Activated T-cell treated with anti-CD3 and anti-CD28 coated beads for 1 hour (primary cell): ENCODE data around the gene PAX4.

Experiments used
- DNase-seq: peaks from one replicate; pipeline ENCODE4 v3.0.0-alpha.2; 2020; ENCODE audit warnings: low read depth

Gene PAX4

DNA sequence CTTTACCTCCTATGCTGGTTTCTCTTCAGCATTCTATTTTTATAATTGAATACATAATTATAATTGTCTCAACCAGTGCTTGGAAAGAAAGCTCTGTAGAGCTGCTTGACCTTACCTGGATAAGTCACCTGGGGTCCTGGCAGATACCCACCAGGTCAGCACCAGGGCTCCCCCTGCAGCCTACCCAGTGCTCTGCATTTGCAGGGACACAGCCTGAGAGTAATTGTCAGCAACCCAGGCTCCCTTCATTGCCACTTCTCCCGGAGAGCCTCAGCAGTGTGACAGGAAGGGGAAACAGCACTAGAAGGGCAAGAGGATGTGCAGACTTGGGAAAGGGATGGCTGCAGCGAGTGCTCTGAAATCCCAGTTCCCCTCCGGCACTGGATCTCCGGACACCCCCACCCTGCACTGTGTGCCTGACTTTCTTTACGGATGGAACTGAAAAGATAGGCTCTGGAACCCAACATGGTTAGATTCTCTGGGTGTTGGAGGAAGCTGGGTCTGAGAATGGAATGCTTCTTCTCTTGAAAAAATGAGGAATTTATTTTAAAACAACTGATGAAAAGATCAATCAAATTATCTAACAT lies 11.4 kb upstream of the PAX4 start:
- peak; percentile 17 for DNase-seq

DNA sequence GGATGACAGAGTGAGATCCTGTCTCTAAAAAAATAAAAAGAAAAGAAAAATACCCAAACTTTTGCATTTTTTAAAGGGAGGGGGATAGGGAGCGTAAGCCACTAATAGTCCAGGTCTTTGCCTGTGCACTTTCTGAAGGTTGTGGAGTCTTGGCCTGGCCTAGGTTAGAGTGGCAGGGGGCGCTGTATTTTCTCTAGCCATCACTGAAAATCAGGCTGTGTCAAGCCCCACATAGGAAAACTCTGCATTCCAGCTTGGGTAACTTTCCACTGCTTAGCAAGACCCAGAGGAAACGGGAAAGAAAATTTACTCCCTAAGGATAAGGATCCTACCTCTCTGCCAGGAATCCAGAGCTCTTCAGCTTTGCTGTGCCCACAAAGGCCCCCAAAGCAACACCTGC lies 10.5 kb upstream of the PAX4 start:
- no peak for DNase-seq

DNA sequence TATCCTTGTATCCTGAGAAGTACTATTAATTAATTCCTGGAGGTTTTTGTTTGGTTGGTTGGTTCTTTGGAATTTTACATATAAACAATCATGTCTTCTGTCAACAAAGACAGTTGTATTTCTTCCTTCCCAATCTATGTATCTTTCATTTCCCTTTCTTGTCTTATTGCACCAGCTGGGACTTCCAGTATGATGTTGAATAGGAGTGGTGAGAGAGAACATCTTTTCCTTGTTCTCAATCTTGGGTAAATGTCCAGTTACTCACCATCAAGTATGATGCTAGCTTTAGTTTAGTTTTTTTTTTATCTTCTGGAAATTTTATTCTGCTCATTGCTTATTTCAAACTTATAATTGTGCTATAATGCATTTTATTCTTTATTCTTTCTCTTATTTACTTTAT lies 7.4 kb upstream of the PAX4 start:
- no peak for DNase-seq

DNA sequence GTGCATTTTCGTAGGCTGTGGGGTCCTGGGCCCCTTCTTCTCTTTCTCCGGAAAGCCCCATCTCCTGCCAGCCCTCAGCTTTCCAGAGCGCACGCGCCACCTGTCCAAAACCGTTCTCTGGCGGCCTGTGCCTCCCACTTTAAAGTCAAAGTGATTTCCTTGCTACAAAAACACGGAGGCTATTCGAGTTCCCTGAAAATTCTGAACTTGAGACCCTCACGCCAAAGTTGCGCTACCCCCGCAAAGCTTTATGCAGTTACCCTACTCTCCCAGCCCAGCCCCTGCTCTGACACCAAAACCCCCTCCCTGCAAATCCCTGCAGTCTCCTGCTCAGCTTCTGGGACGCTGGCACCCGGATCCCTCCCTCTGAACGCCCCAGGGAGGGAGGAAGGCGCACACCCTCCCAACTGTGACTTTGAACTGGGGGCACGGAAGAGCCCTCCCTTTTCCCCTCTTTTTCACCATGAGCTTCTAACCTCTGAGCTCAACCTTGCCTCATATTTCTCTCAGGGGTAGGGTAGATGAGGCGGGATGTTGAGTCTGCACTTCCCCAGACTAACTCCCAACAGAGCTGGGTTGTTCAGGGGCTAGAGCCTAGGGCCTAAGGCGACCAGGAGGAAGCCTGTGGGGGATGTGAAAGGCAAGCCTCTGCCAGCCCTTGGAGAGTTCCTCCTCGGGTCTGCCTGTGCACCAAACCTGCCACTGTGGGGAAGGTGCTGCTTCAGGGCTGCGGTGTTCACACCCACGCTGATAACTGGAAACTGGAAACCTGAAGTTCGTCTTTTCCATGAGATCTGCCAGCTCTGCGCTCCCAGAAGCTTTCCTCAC lies 2.7 kb upstream of the PAX4 start:
- no peak for DNase-seq

DNA sequence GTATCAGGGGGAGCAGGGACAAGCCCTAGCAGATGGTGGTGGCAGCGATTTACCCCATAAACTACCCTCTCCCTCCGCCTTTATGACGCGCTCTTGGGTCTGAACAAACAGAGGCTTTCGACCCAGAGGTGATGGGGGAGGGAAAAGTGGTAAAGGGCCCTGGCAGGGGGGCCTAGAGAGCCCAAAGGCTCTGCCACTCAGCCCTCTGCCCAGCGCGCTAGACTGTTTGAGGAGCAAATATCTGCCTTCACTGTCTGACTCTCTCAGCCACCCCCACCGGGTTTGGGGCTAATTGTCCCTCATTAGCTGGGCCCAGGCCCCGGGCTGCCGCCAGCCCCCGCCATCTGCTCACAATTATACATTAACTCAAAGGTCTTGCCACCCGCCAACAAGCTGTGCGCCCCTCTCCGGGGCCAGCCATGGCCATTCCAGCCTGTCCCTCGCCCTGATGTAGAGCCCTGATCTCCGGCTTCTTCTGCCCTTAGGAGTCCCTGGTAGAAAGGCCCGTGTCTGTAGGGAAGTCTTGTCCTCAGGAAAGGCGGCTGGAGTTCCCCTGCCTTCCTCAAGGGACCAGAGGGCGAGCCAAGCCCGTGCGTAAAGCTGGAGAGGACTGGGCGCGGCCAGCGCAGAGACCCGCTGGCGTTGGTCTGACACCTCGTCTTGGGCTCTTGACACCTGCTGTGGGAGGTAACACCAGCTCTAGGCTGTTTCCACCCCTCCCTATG lies 1.9 kb upstream of the PAX4 start:
- no peak for DNase-seq

DNA sequence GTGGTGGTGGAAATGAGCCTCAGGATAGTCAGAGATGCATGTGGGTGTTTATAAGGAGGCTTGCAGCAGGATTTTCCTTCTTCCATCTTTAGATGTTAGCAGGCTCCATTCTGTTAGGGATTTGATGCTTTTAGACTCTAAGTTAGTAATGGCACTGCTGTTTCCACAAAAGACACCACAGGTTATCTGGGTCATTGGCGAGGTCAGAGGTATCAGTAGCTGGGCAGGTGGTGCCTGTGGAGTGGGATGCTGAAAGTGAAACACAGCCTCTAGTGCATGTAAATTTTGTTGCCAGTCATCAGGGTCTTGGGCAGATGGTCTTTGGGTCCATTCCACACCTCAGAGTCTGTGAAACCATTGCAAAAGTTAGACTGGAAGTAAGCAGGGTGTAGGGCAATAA lies 833 bp upstream of the PAX4 start:
- DNase-seq, result no peak

DNA sequence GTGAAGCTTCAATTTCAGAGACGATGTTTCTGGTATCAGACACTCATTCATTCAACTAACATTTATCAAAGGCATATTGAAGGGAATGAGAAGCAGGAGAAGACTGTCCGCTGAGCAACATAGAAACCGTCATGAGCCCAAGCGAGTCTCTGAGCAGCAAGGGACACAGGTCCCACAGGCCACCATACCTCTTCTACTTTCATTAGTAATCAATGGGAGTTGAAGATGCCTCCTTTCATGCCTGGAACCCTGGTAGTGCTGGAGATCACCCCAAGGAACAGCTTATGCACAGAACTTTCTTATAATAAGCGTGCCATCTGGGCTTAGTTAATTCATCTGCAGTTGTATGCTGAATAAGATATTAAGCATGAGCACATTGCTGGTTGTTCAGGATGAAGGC lies 1.2 kb downstream of the PAX4 start:
- DNase-seq, result no peak

DNA sequence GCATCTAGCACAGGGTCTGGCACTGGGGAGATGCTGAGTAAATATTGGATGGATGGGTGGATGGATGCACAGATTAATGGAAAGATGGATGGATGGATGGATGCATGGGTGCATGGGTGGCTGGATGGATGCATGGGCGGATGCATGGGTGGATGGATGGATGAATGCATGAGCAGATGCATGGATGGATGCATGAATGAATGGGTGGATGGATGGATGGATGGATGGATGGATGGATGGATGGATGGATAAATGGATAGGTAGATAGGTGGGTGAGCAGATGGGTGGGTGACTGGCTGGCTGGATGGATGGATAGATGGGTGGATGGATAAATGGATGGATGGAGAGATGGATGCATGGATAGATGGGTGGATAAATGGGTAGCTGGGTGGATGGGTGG lies 5.7 kb downstream of the PAX4 start:
- DNase-seq, result no peak

DNA sequence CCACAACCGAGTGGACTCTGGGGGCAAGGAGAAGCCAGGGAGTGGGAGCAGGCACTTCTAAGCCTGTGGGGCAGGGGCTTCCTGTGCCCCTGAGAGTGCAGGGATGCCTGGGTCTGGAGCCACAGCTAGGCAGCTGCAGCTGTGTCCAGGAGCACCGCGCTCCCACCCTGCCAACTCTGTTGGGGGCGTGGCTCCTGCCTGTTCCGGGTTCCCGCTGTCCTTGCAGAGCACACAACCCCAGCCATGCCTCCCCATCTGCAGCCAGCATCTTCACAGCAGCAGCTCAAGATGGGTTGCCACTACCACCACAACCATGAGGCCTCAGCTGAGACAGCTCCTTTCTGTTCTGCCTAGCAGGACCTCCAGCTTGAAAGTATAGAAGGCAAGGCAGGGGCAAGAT lies 8.6 kb downstream of the PAX4 start:
- DNase-seq, result no peak

DNA sequence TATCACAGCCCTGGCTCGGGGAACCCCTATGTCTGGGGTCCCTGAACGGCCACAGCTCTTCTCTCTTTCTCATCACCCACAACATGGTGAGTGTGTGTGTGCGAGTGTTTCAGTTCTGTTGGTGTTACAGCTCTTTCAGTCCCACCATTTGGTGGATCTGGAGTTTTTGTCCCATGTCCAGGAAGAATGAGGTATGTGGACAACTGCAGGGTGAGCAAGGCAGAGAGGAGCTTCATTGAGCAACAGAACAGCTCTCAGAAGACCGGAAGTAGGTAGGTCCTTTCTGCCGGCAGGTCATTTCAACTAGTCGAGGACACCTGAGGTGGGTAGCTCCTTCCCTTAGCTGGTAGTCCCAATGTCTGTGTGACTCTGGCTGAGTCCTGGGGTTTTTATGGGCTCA lies 9.5 kb downstream of the PAX4 start:
- DNase-seq, result no peak

DNA sequence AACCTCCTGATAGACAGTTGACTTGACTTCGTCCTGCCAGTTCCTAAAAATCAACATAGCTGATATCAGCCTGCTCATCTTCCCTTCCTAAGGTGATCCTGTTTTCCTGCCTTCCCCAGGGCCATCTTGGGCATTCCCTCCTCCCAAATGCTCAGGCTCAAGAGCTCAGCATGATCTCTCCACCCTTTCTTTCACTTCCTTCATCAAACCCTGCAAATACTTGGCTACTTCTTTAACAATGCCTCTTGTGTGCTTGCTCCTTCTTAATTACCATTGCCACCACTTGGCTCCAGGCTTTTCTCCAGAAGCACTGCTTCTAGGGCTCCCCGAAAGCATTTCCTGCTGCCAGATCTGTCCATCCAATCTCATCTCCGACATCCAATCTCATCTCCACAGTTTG lies 17.1 kb downstream of the PAX4 start:
- no peak for DNase-seq

DNA sequence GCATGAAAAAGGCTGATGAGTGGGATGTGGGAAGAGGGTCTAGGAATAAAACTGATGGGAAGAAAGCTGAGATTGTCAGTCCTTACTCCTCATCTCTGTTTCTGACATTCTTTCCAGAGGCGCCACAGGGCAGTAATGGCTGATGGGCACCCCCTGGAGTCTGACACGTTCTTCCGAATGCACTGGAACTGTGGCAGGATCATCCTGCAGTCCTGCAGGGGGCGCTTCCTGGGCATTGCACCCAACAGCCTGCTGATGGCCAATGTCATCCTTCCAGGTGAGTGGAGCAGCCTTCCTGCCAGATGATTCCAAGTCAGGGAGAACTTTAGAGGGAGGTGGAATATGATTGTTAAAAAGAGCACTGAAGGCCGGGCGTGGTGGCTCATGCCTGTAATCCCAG lies 19.6 kb downstream of the PAX4 start:
- no peak for DNase-seq

DNA sequence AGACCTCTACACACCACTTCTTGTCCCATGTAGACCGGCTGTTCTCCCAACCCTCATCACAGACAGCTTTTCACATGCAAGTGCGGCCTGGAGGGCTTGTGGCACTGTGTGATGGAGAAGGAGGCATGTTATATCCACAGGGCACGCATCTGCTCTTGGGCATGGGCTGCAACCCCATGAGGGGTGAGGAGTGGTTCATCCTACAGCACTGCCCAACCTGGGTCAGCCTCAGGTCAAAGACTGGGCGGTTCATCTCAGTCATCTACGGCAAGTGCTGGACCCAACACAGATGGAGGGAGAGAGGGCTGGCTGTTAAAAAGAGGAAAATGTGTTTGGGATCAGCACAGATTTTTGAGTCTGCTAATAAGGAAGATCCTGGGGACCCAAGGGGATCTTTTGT lies 22.2 kb downstream of the PAX4 start:
- no peak for DNase-seq

DNA sequence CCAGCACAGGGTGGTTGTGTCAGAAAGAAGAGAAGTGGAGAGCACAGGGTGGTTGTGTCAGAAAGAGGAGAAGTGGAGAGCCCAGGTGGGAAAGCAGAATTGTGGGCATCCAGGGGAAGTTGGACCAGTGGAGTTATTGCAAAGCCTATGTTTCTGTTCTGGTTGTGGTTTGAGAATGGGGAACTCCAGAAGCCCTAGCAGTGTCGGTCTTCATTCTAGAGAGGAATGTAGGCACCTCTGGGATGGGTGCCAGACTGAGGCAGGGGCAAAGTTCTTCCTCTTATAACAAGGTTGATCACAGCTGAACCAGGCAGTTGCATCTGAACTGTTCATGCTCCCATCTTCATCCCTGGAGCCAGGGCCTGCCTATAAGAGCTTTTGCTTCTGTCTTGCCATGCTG lies 23.5 kb downstream of the PAX4 start:
- DNase-seq, result no peak

DNA sequence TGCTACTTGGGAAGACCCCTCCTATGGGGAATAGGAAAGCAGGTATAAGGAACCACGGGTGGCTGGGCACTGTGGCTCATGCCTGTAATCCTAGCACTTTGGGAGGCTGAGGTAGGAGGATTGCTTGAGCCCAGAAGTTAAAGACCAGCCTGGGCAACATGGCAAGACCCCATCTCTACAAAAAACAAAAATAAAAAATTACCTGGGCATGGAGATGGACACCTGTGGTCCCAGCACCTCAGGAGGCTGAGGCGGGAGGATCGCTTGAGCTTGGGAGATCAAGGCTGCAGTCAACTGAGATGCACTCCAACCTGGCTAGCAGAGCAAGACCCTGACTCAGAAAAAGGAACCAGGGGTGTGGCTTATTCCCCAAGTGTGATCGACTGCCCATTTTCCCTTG lies 25.4 kb downstream of the PAX4 start:
- no peak for DNase-seq

DNA sequence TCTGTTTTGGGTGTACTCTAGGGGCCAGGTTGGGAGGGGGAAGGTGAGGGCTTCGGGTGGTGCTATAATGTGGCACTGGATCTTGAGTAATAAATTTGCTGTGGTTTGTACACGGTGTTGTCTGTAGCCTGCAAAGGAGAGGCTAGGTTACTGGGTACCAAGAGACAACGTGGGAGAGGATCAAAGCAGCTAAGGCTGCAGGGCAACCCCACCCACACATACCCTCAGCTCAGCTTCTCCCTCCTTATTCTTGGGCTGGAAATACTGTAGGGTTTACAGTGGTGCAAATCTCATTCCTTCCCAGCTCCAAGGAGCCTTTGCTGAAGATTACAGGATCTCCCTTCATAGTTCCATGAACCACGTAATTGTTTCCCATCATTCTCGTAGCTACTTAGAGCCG lies 26.4 kb downstream of the PAX4 start:
- no peak for DNase-seq

DNA sequence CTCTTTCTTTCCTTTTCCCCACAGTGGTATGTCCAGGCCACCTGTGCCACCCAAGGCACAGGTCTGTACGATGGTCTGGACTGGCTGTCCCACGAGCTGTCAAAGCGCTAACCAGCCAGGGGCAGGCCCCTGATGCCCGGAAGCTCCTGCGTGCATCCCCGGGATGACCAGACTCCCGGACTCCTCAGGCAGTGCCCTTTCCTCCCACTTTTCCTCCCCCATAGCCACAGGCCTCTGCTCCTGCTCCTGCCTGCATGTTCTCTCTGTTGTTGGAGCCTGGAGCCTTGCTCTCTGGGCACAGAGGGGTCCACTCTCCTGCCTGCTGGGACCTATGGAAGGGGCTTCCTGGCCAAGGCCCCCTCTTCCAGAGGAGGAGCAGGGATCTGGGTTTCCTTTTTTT lies 26.8 kb downstream of the PAX4 start:
- no peak for DNase-seq

DNA sequence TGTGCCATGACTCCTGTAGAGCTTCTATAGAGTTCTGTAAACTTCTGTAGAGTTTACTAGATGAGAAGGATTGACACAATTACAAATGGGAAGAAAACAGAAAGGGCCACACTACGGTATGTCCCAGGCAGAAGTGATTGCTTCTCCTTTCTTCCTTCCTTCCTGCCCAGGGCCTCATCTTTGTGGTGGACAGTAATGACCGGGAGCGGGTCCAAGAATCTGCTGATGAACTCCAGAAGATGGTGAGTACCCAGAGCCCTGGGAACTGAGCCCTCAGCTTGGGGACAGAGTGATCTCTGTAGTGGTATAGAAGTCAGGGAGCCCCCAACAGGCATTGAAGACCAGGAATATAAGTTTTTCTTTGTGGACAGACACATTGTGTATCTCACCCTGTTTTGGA lies 28.0 kb downstream of the PAX4 start:
- no peak for DNase-seq

DNA sequence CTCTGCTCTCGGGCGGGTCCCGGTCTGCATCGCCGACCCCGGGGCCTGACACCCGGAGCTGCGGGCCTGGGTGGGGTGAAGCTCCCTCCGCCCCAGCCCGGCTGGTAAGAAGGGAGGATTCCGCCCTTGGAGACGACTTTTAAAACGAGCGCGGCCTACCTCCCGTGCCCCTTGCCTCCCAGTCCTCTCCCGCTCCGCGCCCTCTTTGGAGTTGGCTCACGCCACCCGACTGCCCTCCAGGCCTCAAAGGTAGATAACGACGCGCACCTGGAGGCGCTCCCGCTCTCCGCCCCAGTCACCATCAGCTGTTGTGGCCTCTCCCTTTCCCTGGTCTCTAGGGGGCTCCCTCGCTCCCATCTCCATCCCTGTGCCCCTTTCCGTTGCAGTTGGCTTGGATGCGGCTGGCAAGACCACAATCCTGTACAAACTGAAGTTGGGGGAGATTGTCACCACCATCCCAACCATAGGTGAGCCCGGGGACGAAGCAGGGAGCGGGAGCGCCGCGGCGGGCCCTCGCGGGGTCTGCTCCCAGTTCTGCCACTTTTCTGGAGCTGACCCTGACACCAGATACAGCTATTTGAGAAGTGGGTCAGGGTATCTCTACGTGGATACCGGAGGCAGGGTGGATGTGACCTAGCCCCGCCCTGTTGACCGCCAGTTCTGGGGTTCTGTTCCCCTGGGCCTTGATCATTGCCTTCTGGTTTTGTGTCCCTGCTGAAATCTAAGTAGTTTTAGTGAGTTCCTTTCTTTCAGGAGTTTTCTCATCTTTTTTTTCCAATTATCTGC lies 29.1 kb downstream of the PAX4 start:
- DNase-seq, result peak; percentile 9

DNA sequence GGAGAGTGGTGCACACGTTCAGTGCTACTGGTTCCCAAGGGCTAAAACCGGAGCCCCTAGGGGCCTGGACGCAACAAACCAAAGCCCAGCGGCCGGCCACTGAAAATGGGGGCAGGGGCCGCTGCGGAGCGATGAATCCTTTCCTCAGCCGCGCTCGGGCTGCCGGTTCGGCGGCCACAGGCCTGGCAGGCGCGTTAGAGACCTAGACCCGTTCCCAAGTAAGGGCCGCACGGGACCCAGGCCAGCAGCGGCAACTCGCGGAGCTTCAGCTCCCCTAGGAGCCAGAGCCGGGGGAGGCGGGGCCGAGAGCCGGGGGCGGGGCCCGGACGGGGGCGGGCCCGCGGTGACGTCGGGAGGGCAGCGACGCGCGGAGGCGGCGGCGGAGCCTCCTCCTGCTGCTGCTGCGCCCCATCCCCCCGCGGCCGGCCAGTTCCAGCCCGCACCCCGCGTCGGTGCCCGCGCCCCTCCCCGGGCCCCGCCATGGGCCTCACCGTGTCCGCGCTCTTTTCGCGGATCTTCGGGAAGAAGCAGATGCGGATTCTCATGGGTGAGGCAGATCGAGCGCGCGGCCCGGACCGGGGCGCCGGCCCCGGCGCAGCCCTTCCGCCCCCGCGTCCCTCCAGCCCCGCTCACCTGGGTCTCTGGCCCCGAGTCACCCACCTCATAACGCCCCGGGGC lies 29.8 kb downstream of the PAX4 start, which contains the start of gene ARF5:
TSS of gene ARF5 (plus strand) at position 393 of the 678 bp plus-strand sequence. CDS start at position 481, 88 bp downstream.
- DNase-seq, result peak; percentile 80

DNA sequence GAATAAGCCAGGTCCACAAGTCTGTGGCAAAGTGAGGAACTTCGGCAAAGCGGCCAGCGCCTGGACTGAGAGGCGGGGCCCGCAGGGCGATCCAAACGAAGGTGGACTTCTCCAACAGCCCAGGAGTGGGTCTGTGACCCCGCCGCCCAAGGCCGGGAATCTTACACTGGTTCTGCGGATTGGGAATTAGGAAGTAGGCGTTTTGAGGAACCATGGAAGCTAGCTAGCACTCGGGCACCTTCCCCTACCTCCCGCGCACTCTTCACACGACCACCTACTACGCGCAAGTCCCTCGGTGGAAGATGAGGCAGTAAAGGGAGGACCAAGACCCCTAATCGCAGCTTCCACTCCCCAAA lies 30.3 kb downstream of the PAX4 start:
- DNase-seq, result no peak

DNA sequence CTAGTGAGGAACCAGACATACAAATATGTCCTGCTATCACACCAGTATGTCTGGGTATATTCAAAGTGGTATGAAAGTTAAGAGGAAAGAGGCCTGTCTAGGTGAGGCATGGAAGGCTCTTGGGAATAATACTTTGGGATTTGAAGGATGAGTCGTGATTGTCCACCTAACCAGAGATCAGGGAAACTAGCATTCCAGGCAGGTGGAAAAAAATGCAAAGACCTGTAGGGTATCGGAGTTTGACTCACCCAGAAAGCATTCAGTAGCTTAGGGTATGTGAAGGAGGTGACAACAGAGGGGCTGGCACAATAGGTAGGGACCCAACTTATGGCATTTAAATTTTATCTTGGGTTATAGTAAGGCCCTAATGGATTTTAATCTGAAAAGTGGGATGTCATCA lies 31.6 kb downstream of the PAX4 start:
- no peak for DNase-seq
